WTC11 (cell line): ENCODE data around the gene PCDHGC4. TPM values are rescaled to one million over a fixed set of nuclear protein-coding genes. Genes with fewer than 3 reads are reported as not detected.

Experiments used
- ATAC-seq: fragments of 200-7000 bp; cut with Tn5 transposase; 2 replicates; pipeline ENCODE4 v1.10.0; 2021; ENCODE audit warnings: mild to moderate bottlenecking, moderate library complexity
- CTCF ChIA-PET: fragments of 300-600 bp; sonication (Branson Sonifier 250); formaldehyde crosslinking; loops from one replicate; lab custom pipeline; 2021; ENCODE audit warnings: antibody characterized with exemption; lab: Charles Lee
- POLR2A ChIA-PET: fragments of 350-600 bp; sonication (Branson Sonifier 250); formaldehyde crosslinking; loops from one replicate; lab custom pipeline; 2021; ENCODE audit warnings: antibody characterized with exemption; lab: Charles Lee
- DNase-seq: peaks from one replicate; pipeline ENCODE4 v3.0.0; 2021; ENCODE audit warnings: low spot score
- H3K27ac Mint-ChIP-seq: 2 replicates; pipeline ENCODE4 v1.8.0; 2021; ENCODE audit warnings: mixed read lengths
- H3K27me3 Mint-ChIP-seq: 2 replicates; pipeline ENCODE4 v1.8.0; 2021; ENCODE audit warnings: low read depth, mild to moderate bottlenecking, moderate library complexity, mixed read lengths
- H3K36me3 Mint-ChIP-seq: 2 replicates; pipeline ENCODE4 v1.8.0; 2021; ENCODE audit warnings: mixed read lengths
- H3K4me1 Mint-ChIP-seq: 2 replicates; pipeline ENCODE4 v1.8.0; 2022; ENCODE audit warnings: mixed read lengths
- H3K4me3 Mint-ChIP-seq: 2 replicates; pipeline ENCODE4 v1.8.0; 2021; ENCODE audit warnings: mild to moderate bottlenecking, moderate library complexity, mixed read lengths
- H3K9me3 Mint-ChIP-seq: 2 replicates; pipeline ENCODE4 v1.8.0; 2021; ENCODE audit warnings: mixed read lengths
- AR ChIP-seq: fragments of 250-450 bp; sonication (Bioruptor Pico); IDR thresholded peaks from 2 replicates; pipeline ENCODE4 v1.9.0; 2021; ENCODE audit warnings: mild to moderate bottlenecking
- CBFB ChIP-seq: sonication (generic); formaldehyde crosslinking; IDR thresholded peaks from 2 replicates; pipeline ENCODE4 v1.8.1; 2022; ENCODE audit warnings: mild to moderate bottlenecking, low read depth, missing genetic modification reagents
- CREB1 ChIP-seq: sonication (generic); formaldehyde crosslinking; IDR thresholded peaks from 2 replicates; pipeline ENCODE4 v1.8.0; 2023; ENCODE audit warnings: mild to moderate bottlenecking, missing genetic modification reagents
- CREM ChIP-seq: sonication (generic); formaldehyde crosslinking; IDR thresholded peaks from 2 replicates; pipeline ENCODE4 v1.8.1; 2022; ENCODE audit warnings: mild to moderate bottlenecking, missing genetic modification reagents, moderate library complexity
- ELF4 ChIP-seq: sonication (generic); formaldehyde crosslinking; IDR thresholded peaks from 2 replicates; pipeline ENCODE4 v1.8.1; 2022; ENCODE audit warnings: low read depth, mild to moderate bottlenecking, moderate library complexity, missing genetic modification reagents
- FOXJ3 ChIP-seq: sonication (generic); formaldehyde crosslinking; IDR thresholded peaks from 2 replicates; pipeline ENCODE4 v1.9.0; 2021; ENCODE audit warnings: missing genetic modification reagents, mild to moderate bottlenecking, borderline replicate concordance
- GRHL2 ChIP-seq: fragments of 250-450 bp; sonication (Bioruptor Pico); IDR thresholded peaks from 2 replicates; pipeline ENCODE4 v1.8.0; 2022; ENCODE audit warnings: mild to moderate bottlenecking, moderate library complexity; ENCODE audit not compliant: insufficient replicate concordance, severe bottlenecking
- GTF2I ChIP-seq: fragments of 250-450 bp; sonication (Bioruptor Pico); conservative IDR thresholded peaks from 2 replicates; pipeline ENCODE4 v1.4.0; 2021; ENCODE audit warnings: mild to moderate bottlenecking
- HMGXB4 ChIP-seq: sonication (generic); formaldehyde crosslinking; IDR thresholded peaks from 2 replicates; pipeline ENCODE4 v1.8.1; 2023; ENCODE audit warnings: mild to moderate bottlenecking, moderate library complexity, missing genetic modification reagents
- KAT7 ChIP-seq: sonication (generic); formaldehyde crosslinking; IDR thresholded peaks from 2 replicates; pipeline ENCODE4 v1.8.1; 2023; ENCODE audit warnings: missing genetic modification reagents, mild to moderate bottlenecking, borderline replicate concordance
- NR2C2 ChIP-seq: sonication (generic); formaldehyde crosslinking; IDR thresholded peaks from 2 replicates; pipeline ENCODE4 v1.8.0; 2022; ENCODE audit warnings: mild to moderate bottlenecking, missing genetic modification reagents
- SP1 ChIP-seq: sonication (generic); formaldehyde crosslinking; conservative IDR thresholded peaks from 2 replicates; pipeline ENCODE4 v1.8.1; 2022; ENCODE audit warnings: missing genetic modification reagents
- TEAD4 ChIP-seq: sonication (generic); formaldehyde crosslinking; IDR thresholded peaks from 2 replicates; pipeline ENCODE4 v1.8.0; 2022; ENCODE audit warnings: mild to moderate bottlenecking, missing genetic modification reagents
- ZNF512 ChIP-seq: sonication (generic); formaldehyde crosslinking; IDR thresholded peaks from 2 replicates; pipeline ENCODE4 v1.8.1; 2022; ENCODE audit warnings: missing genetic modification reagents, borderline replicate concordance
- total RNA-seq: library from RNA; stranded (reverse); gene quantifications from 3 replicates; pipeline ENCODE4 v1.2.3, GENCODE V29; 2021
- TF ChIP-seq, protein P1 (sequence below): fragments of 250-450 bp; sonication (Bioruptor Pico); IDR thresholded peaks from 2 replicates; pipeline ENCODE4 v1.9.0; 2021; ENCODE audit warnings: mild to moderate bottlenecking
- TF ChIP-seq, protein P2 (sequence below): sonication (generic); formaldehyde crosslinking; IDR thresholded peaks from 2 replicates; pipeline ENCODE4 v1.8.0; 2022; ENCODE audit warnings: missing genetic modification reagents
- TF ChIP-seq, protein P3 (sequence below): fragments of 250-450 bp; sonication (Bioruptor Pico); IDR thresholded peaks from 2 replicates; pipeline ENCODE4 v1.9.0; 2021; ENCODE audit warnings: mild to moderate bottlenecking, borderline replicate concordance

PCDHGC4 gene
- total RNA-seq, 1 experiment from 2014 or later, result 6.1 TPM

GRCh38 chr5:141517880-141518617 is 33.2 kb downstream of the PCDHGC4 start:
- Mint-ChIP-seq H3K27ac (no peak overlapping the region; the same call in 1 of the 2 replicates), H3K27me3 (no peaks in the 10 kb centered on the region), H3K4me1 (peaks cover 34% of the 10 kb centered on the region), H3K4me3 (no peak overlapping the region), H3K9me3 (no peaks in the 10 kb centered on the region), H3K36me3 (peaks cover 48% of the 10 kb centered on the region)
- ATAC-seq, result no peak
- POLR2A ChIA-PET, result interaction anchor here (0.7 kb wide), 1 partner anchor 162 kb away, joined by 3 read pairs; no protein-coding TSS in a partner anchor
- no peak for DNase-seq
- CTCF ChIA-PET, result interaction anchor here (0.8 to 0.9 kb wide), 2 partner anchors 46 to 105 kb away, joined by 3 read pairs; partner anchors contain the start of gene PCDHGA10
- TF ChIP-seq, protein P1, sequence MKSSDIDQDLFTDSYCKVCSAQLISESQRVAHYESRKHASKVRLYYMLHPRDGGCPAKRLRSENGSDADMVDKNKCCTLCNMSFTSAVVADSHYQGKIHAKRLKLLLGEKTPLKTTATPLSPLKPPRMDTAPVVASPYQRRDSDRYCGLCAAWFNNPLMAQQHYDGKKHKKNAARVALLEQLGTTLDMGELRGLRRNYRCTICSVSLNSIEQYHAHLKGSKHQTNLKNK (CRISPR knock-in tag), result no peak
- TF ChIP-seq SP1 (CRISPR knock-in tag) (no peak), AR (CRISPR knock-in tag) (no peak), FOXJ3 (CRISPR knock-in tag) (no peak), HMGXB4 (CRISPR knock-in tag) (no peak), KAT7 (CRISPR knock-in tag) (no peak), TEAD4 (CRISPR knock-in tag) (no peak)

DNA sequence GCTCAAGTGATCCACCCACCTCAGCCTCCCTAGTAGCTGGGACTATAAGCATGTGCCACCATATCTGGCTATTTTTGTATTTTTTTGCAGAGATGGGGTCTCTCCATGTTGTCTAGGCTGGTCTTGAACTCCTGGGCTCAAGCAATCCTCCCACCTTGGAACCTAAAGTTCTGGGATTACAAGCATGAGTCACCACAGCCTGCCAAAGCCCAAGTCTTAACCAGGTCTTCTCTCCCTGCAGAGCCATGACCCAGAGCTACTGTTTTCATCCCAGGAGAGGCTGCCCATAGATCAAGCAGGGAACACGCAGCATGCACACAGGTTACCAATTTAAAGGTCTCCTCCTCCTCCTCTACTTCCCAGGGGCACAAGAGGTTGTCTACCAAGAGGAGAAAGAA is 33.8 kb downstream of the PCDHGC4 start:
- ATAC-seq (no peak), DNase-seq (no peak)
- peaks cover 34% of the 10 kb centered on the region for H3K4me1 Mint-ChIP-seq
- ChIA-PET POLR2A (interaction anchor here (0.7 kb wide), 1 partner anchor 162 kb away, joined by 3 read pairs; no protein-coding TSS in a partner anchor), CTCF (interaction anchor here (0.8 to 0.9 kb wide), 2 partner anchors 45 to 105 kb away, joined by 3 read pairs; partner anchors contain the start of gene PCDHGA10)
- H3K27me3 Mint-ChIP-seq, result no peaks in the 10 kb centered on the region
- H3K27ac Mint-ChIP-seq, result no peak overlapping the region
- H3K36me3 Mint-ChIP-seq, result peaks cover 48% of the 10 kb centered on the region
- H3K9me3 Mint-ChIP-seq, result no peaks in the 10 kb centered on the region
- H3K4me3 Mint-ChIP-seq, result no peak overlapping the region
- TF ChIP-seq CREM (CRISPR knock-in tag) (no peak), FOXJ3 (CRISPR knock-in tag) (no peak), NR2C2 (CRISPR knock-in tag) (no peak), CBFB (CRISPR knock-in tag) (no peak), ELF4 (CRISPR knock-in tag) (no peak), CREB1 (no peak), GRHL2 (CRISPR knock-in tag) (no peak), ZNF512 (CRISPR knock-in tag) (no peak), GTF2I (no peak)
- TF ChIP-seq, protein P2, sequence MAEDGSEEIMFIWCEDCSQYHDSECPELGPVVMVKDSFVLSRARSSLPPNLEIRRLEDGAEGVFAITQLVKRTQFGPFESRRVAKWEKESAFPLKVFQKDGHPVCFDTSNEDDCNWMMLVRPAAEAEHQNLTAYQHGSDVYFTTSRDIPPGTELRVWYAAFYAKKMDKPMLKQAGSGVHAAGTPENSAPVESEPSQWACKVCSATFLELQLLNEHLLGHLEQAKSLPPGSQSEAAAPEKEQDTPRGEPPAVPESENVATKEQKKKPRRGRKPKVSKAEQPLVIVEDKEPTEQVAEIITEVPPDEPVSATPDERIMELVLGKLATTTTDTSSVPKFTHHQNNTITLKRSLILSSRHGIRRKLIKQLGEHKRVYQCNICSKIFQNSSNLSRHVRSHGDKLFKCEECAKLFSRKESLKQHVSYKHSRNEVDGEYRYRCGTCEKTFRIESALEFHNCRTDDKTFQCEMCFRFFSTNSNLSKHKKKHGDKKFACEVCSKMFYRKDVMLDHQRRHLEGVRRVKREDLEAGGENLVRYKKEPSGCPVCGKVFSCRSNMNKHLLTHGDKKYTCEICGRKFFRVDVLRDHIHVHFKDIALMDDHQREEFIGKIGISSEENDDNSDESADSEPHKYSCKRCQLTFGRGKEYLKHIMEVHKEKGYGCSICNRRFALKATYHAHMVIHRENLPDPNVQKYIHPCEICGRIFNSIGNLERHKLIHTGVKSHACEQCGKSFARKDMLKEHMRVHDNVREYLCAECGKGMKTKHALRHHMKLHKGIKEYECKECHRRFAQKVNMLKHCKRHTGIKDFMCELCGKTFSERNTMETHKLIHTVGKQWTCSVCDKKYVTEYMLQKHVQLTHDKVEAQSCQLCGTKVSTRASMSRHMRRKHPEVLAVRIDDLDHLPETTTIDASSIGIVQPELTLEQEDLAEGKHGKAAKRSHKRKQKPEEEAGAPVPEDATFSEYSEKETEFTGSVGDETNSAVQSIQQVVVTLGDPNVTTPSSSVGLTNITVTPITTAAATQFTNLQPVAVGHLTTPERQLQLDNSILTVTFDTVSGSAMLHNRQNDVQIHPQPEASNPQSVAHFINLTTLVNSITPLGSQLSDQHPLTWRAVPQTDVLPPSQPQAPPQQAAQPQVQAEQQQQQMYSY (CRISPR knock-in tag), result no peak
- TF ChIP-seq, protein P3, sequence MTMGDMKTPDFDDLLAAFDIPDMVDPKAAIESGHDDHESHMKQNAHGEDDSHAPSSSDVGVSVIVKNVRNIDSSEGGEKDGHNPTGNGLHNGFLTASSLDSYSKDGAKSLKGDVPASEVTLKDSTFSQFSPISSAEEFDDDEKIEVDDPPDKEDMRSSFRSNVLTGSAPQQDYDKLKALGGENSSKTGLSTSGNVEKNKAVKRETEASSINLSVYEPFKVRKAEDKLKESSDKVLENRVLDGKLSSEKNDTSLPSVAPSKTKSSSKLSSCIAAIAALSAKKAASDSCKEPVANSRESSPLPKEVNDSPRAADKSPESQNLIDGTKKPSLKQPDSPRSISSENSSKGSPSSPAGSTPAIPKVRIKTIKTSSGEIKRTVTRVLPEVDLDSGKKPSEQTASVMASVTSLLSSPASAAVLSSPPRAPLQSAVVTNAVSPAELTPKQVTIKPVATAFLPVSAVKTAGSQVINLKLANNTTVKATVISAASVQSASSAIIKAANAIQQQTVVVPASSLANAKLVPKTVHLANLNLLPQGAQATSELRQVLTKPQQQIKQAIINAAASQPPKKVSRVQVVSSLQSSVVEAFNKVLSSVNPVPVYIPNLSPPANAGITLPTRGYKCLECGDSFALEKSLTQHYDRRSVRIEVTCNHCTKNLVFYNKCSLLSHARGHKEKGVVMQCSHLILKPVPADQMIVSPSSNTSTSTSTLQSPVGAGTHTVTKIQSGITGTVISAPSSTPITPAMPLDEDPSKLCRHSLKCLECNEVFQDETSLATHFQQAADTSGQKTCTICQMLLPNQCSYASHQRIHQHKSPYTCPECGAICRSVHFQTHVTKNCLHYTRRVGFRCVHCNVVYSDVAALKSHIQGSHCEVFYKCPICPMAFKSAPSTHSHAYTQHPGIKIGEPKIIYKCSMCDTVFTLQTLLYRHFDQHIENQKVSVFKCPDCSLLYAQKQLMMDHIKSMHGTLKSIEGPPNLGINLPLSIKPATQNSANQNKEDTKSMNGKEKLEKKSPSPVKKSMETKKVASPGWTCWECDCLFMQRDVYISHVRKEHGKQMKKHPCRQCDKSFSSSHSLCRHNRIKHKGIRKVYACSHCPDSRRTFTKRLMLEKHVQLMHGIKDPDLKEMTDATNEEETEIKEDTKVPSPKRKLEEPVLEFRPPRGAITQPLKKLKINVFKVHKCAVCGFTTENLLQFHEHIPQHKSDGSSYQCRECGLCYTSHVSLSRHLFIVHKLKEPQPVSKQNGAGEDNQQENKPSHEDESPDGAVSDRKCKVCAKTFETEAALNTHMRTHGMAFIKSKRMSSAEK (CRISPR knock-in tag), result no peak
